ENCODE results near the gene KIF5B.
"Not testable (repeated sequence)": the region's sequence is repeated elsewhere in the genome, so short reads cannot be mapped to it uniquely, and the experiment has no call there.

- not testable (repeated sequence) for TF ChIP-seq MXI1 (IDR thresholded peaks at IDR 0.05; ENCODE audit: borderline replicate concordance, low read depth, low read length); BHLHE40 (IDR thresholded peaks at IDR 0.05; ENCODE audit: low read depth, low read length); POLR2A (IDR thresholded peaks at IDR 0.05; ENCODE audit: low read depth, low read length); CTCF (conservative IDR thresholded peaks at IDR 0.05; ENCODE audit: low read depth, low read length); CEBPB (IDR thresholded peaks at IDR 0.05; ENCODE audit: low read depth, low read length); RAD21 (IDR thresholded peaks at IDR 0.05; ENCODE audit: low read length); RCOR1 (IDR thresholded peaks at IDR 0.05; ENCODE audit: insufficient replicate concordance, low read length); MAFK (IDR thresholded peaks at IDR 0.05; ENCODE audit: low read depth, low read length); SMC3 (IDR thresholded peaks at IDR 0.05; ENCODE audit: low read depth, low read length)
- TF ChIP-seq, protein P1, sequence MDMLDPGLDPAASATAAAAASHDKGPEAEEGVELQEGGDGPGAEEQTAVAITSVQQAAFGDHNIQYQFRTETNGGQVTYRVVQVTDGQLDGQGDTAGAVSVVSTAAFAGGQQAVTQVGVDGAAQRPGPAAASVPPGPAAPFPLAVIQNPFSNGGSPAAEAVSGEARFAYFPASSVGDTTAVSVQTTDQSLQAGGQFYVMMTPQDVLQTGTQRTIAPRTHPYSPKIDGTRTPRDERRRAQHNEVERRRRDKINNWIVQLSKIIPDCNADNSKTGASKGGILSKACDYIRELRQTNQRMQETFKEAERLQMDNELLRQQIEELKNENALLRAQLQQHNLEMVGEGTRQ (IDR thresholded peaks at IDR 0.05; ENCODE audit: low read depth, low read length), result not testable (repeated sequence)
These were observed 11.7 kb upstream of the KIF5B start for GRCh38 chr10:32067931-32068330.
